HG02840 (cell line): ENCODE results near the gene ACTMAP.
A peak's percentile ranks its signal among the peaks of the same experiment; 100 is the strongest.

Source experiments
- ATAC-seq: cut with Tn5 transposase; IDR thresholded peaks from one replicate; pipeline ENCODE4 v1.9.1; 2021; ENCODE audit warnings: mild to moderate bottlenecking, moderate library complexity, moderate number of reproducible peaks; ENCODE audit not compliant: unreplicated experiment, low FRiP score

ACTMAP gene

GRCh38 chr19:40721936-40722661, 28.2 kb downstream of the ACTMAP start:
- ATAC-seq = no peak

- ATAC-seq = no peak
Observed at GRCh38 chr19:40721140-40721486, 29.2 kb downstream of the ACTMAP start.

GRCh38 chr19:40719414-40719894, 30.8 kb downstream of the ACTMAP start:
- no peak for ATAC-seq

- ATAC-seq = no peak
Observed at GRCh38 chr19:40718774-40719391, 31.4 kb downstream of the ACTMAP start.

GRCh38 chr19:40717880-40718773, 32.1 kb downstream of the ACTMAP start:
- ATAC-seq = no peak

- peak; percentile 1 for ATAC-seq
Observed at GRCh38 chr19:40717325-40717879, 32.9 kb downstream of the ACTMAP start.

GRCh38 chr19:40716482-40717324, 33.6 kb downstream of the ACTMAP start, which contains the start of the genes COQ8B and ITPKC:
Gene COQ8B, minus strand, starts transcription at chr19:40716886. Its CDS starts 2,254 bp downstream, at chr19:40714632.
Gene ITPKC, plus strand, starts transcription at chr19:40717112. Its CDS starts 24 bp downstream, at chr19:40717136.
- peak; percentile 78 for ATAC-seq

- no peak for ATAC-seq
Observed at GRCh38 chr19:40716031-40716481, 34.2 kb downstream of the ACTMAP start.

- peak; percentile 45 for ATAC-seq
Observed at GRCh38 chr19:40714441-40715299, 35.6 kb downstream of the ACTMAP start.

GRCh38 chr19:40713939-40714338, 36.3 kb downstream of the ACTMAP start:
- no peak for ATAC-seq

GRCh38 chr19:40709817-40710216, 40.5 kb downstream of the ACTMAP start:
- ATAC-seq = no peak

- no peak for ATAC-seq
Observed at GRCh38 chr19:40707615-40708014, 42.7 kb downstream of the ACTMAP start.

GRCh38 chr19:40705950-40706619, 44.2 kb downstream of the ACTMAP start:
- no peak for ATAC-seq

- no peak for ATAC-seq
Observed at GRCh38 chr19:40705362-40705651, 45.0 kb downstream of the ACTMAP start.

GRCh38 chr19:40704491-40705361, 45.6 kb downstream of the ACTMAP start:
- ATAC-seq = no peak

- no peak for ATAC-seq
Observed at GRCh38 chr19:40703029-40703755, 47.1 kb downstream of the ACTMAP start.
